Parathyroid adenoma (tissue), 2 donors: ENCODE results near the gene AFG1L.

Source experiments
- H2AFZ ChIP-seq: fragments of 300-600 bp; sonication (generic); one replicate; pipeline ENCODE4 v1.7.0; 2017; ENCODE audit warnings: antibody characterized with exemption, mild to moderate bottlenecking
- H3K27ac ChIP-seq: fragments of 300-600 bp; sonication (generic); one replicate; pipeline ENCODE4 v1.7.0; 2017
- H3K27me3 ChIP-seq: fragments of 300-600 bp; sonication (generic); one replicate; pipeline ENCODE4 v1.7.0; 2017; ENCODE audit warnings: low read length; ENCODE audit not compliant: control insufficient read depth, insufficient read depth
- H3K36me3 ChIP-seq: fragments of 300-600 bp; sonication (generic); one replicate; pipeline ENCODE4 v1.7.0; 2017; ENCODE audit warnings: low read length; ENCODE audit not compliant: control insufficient read depth, insufficient read depth
- H3K4me1 ChIP-seq: fragments of 300-600 bp; sonication (generic); one replicate; pipeline ENCODE4 v1.7.0; 2017; ENCODE audit warnings: control low read depth
- H3K4me2 ChIP-seq: fragments of 300-600 bp; sonication (generic); one replicate; pipeline ENCODE4 v1.7.0; 2017; ENCODE audit warnings: low read length
- H3K4me3 ChIP-seq: fragments of 300-600 bp; sonication (generic); one replicate; pipeline ENCODE4 v1.7.0; 2017; ENCODE audit warnings: low read depth, low read length
- H3K79me2 ChIP-seq: fragments of 300-600 bp; sonication (generic); one replicate; pipeline ENCODE4 v1.7.0; 2017; ENCODE audit warnings: control low read depth
- H3K9ac ChIP-seq: fragments of 300-600 bp; sonication (generic); one replicate; pipeline ENCODE4 v1.7.0; 2017; ENCODE audit warnings: mild to moderate bottlenecking
- H3K9me3 ChIP-seq: fragments of 300-600 bp; sonication (generic); one replicate; pipeline ENCODE4 v1.7.0; 2017; ENCODE audit warnings: low read length; ENCODE audit not compliant: control insufficient read depth
- TF ChIP-seq, protein P1 (sequence below): fragments of 300-600 bp; sonication (generic); IDR thresholded peaks from one replicate; pipeline ENCODE4 v1.7.0; 2017; ENCODE audit warnings: antibody characterized with exemption, mild to moderate bottlenecking
- donor health status: primary hyperparathyroidism.

AFG1L gene

DNA sequence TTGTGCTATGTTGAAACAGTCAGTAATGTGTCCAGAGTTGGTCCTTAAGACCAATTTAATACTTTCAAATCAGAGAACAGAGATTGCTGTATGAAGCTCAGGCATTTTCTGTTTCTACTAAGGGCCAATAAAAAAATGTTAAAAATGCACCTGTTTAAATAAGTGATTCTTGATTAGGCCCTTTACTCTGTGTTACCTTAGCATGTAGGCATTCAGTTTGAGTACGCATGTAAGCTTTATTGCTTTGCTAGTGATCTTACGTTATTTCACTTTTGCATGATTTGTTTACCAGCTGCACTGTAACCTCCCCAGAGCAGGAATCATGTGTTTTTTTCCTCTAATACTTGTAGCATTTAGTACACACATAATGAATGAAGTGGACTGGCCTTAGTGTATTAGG, 61.0 kb downstream of the AFG1L start:
- Histone ChIP-seq H3K79me2 (no peaks in the 10 kb centered on the region), H3K4me2 (no peak overlapping the region), H3K4me1 (no peaks in the 10 kb centered on the region), H3K36me3 (no peaks in the 10 kb centered on the region), H2AFZ (no peak overlapping the region), H3K4me3 (no peak overlapping the region), H3K9ac (no peak overlapping the region), H3K27me3 (no peaks in the 10 kb centered on the region), H3K27ac (no peak overlapping the region), H3K9me3 (no peaks in the 10 kb centered on the region)
- TF ChIP-seq, protein P1, sequence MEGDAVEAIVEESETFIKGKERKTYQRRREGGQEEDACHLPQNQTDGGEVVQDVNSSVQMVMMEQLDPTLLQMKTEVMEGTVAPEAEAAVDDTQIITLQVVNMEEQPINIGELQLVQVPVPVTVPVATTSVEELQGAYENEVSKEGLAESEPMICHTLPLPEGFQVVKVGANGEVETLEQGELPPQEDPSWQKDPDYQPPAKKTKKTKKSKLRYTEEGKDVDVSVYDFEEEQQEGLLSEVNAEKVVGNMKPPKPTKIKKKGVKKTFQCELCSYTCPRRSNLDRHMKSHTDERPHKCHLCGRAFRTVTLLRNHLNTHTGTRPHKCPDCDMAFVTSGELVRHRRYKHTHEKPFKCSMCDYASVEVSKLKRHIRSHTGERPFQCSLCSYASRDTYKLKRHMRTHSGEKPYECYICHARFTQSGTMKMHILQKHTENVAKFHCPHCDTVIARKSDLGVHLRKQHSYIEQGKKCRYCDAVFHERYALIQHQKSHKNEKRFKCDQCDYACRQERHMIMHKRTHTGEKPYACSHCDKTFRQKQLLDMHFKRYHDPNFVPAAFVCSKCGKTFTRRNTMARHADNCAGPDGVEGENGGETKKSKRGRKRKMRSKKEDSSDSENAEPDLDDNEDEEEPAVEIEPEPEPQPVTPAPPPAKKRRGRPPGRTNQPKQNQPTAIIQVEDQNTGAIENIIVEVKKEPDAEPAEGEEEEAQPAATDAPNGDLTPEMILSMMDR: no peak

DNA sequence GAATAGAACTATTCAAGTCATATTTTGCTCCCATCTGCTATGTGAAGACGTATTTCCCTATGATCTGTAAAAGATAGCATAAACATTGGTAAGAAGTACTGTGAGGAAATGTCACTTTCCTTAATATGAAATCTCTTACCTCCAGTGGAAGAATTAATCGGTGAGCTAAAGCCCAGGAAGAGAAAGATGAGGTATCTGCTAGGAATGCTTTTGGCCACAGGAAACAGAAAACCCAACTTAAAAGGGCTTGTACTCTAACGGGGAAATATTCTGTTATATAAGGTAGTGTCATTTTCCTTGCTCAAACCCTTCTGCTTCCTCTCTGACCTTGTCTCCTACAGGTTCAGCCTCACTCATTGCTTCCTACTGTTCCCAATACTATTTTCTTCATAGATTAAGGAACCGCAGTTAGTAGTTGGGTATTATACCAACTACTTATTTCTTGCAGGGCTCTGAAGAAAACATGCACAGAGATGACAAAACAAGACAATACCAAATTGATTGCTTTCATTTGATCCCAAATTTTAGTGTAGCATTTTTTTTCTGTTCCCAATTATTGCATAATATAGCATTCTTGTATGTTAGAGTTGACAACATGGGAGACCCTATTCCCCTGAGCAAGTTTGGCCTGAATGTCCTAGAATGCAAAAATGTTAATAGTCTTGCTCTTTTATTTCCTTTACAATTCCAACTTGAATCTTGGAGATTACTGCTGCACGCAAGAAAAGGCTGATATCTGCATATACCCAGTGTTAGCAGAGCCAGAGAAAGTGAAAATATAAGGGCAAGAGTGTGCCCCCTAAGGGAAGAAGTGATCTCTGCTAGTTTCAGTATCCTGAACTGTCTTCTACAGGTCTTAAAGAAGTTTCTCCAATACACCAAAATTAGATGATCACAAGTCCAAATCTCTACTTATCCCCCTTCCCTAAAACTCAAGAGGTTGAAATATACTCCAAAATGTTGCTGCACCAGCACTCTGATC, 65.3 kb downstream of the AFG1L start:
- H3K4me3 ChIP-seq: no peak overlapping the region
- H3K27ac ChIP-seq: no peak overlapping the region
- no peak overlapping the region for H3K9ac ChIP-seq
- no peak overlapping the region for H2AFZ ChIP-seq
- H3K27me3 ChIP-seq: no peaks in the 10 kb centered on the region
- H3K79me2 ChIP-seq: no peaks in the 10 kb centered on the region
- TF ChIP-seq, protein P1: no peak
- no peaks in the 10 kb centered on the region for H3K36me3 ChIP-seq
- no peaks in the 10 kb centered on the region for H3K9me3 ChIP-seq
- no peak overlapping the region for H3K4me2 ChIP-seq
- no peaks in the 10 kb centered on the region for H3K4me1 ChIP-seq

DNA sequence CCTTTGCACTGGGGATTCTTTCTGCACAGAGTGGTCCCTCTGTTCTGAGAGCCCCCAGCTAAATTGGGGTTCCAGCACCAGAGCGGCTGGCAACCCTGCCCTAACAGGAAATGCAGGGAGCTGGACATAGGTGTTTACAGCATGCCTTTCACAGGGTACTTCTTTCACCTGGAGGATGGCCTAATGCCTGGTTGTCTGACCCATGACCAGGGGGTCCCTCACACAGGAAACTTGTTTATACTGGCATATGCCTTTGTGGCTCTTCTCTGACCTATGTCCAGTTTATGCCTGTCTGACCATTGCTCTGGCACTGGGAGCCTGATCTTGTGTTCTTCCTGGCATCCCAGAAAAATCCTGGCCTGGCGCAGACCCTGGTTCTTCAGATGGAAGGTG, 66.1 kb downstream of the AFG1L start:
- Histone ChIP-seq H2AFZ (no peak overlapping the region), H3K79me2 (no peaks in the 10 kb centered on the region), H3K27me3 (no peaks in the 10 kb centered on the region), H3K4me1 (no peaks in the 10 kb centered on the region), H3K9me3 (no peaks in the 10 kb centered on the region), H3K4me3 (no peak overlapping the region), H3K36me3 (no peaks in the 10 kb centered on the region), H3K9ac (no peak overlapping the region), H3K4me2 (no peak overlapping the region), H3K27ac (no peak overlapping the region)
- TF ChIP-seq, protein P1: no peak

DNA sequence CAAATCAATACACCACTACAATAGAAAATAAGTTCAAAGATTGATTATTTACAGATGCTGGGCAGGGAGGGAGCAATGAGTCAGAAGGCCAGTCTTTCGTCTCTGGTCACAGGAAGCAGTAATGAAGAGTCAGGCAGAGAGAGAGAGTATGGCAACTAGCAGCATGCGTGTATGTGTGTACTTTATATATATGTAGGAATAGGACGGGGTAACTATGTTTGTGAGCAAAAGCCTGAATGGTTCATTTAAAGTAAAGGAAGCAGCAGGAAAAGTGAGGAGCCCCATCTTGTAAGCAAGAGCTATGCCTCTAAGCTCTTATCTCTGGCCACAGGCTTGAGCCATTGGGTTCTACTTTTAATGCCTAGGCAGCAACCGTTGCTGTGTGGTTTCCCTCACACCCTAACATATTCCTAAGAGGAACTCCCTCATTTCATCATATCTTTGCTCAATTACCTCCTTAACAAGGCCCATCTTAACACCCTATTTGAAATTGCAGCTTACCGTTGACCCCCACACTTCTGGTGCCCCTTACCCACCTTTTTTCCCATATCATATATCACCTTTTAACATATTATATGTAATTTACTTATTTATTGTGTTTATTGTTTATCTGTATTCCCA, 66.6 kb downstream of the AFG1L start:
- H3K4me3 ChIP-seq: no peak overlapping the region
- H3K27me3 ChIP-seq: no peaks in the 10 kb centered on the region
- no peak overlapping the region for H3K4me2 ChIP-seq
- H2AFZ ChIP-seq: no peak overlapping the region
- no peaks in the 10 kb centered on the region for H3K4me1 ChIP-seq
- H3K79me2 ChIP-seq: no peaks in the 10 kb centered on the region
- no peak overlapping the region for H3K9ac ChIP-seq
- TF ChIP-seq, protein P1: no peak
- no peaks in the 10 kb centered on the region for H3K36me3 ChIP-seq
- H3K27ac ChIP-seq: no peak overlapping the region
- no peaks in the 10 kb centered on the region for H3K9me3 ChIP-seq
